Activated CD4-positive, CD25-positive, alpha-beta regulatory T cell treated with anti-CD3 and anti-CD28 coated beads, Interleukin-2, amount 50 U/mL, for 24 hours (primary cell): ENCODE measurements around the gene JAKMIP1.
"Not testable (repeated sequence)": the region's sequence is repeated elsewhere in the genome, so short reads cannot be mapped to it uniquely, and the experiment has no call there.

Experiments
- ATAC-seq, 2 donors: fragments of 150-1000 bp; cut with Tn5 transposase; one replicate each; pipeline ENCODE4 v1.10.0; 2021; ENCODE audit warnings: mild to moderate bottlenecking in 1 of 2, moderate library complexity in 1 of 2

JAKMIP1 gene

GRCh38 chr4:6008766-6009385 is 191.5 kb downstream of the JAKMIP1 start:
- no peak for ATAC-seq

GRCh38 chr4:6008092-6008551 is 192.2 kb downstream of the JAKMIP1 start:
- ATAC-seq = no peak

- no peak for ATAC-seq
Observed at GRCh38 chr4:6005175-6005574, 195.2 kb downstream of the JAKMIP1 start.

- not testable (repeated sequence) for ATAC-seq
Observed at GRCh38 chr4:6003485-6003884, 196.9 kb downstream of the JAKMIP1 start.

- ATAC-seq = no peak
Observed at GRCh38 chr4:6002926-6003325, 197.4 kb downstream of the JAKMIP1 start.

GRCh38 chr4:6002492-6002833 is 197.9 kb downstream of the JAKMIP1 start:
- ATAC-seq = no peak

- no peak for ATAC-seq
Observed at GRCh38 chr4:6001680-6002491, 198.5 kb downstream of the JAKMIP1 start.

GRCh38 chr4:5999830-6000365 is 200.5 kb downstream of the JAKMIP1 start:
- ATAC-seq = no peak

- no peak for ATAC-seq
Observed at GRCh38 chr4:5999356-5999755, 201.0 kb downstream of the JAKMIP1 start.

- peak; percentile 41 to 43 for ATAC-seq
Observed at GRCh38 chr4:5998333-5998936, 201.9 kb downstream of the JAKMIP1 start.

GRCh38 chr4:5996641-5997040 is 203.7 kb downstream of the JAKMIP1 start:
- ATAC-seq = no peak

- no peak for ATAC-seq
Observed at GRCh38 chr4:5995901-5996623, 204.3 kb downstream of the JAKMIP1 start.

- ATAC-seq = no peak
Observed at GRCh38 chr4:5993876-5994811, 206.2 kb downstream of the JAKMIP1 start.

- not testable (repeated sequence) for ATAC-seq
Observed at GRCh38 chr4:5993346-5993745, 207.0 kb downstream of the JAKMIP1 start.

- ATAC-seq = no peak
Observed at GRCh38 chr4:5992828-5993321, 207.5 kb downstream of the JAKMIP1 start.

- ATAC-seq = no peak
Observed at GRCh38 chr4:5992171-5992827, 208.1 kb downstream of the JAKMIP1 start.

- no peak for ATAC-seq
Observed at GRCh38 chr4:5991405-5991804, 208.9 kb downstream of the JAKMIP1 start.

- no peak for ATAC-seq
Observed at GRCh38 chr4:5990446-5991160, 209.7 kb downstream of the JAKMIP1 start.

- no peak for ATAC-seq
Observed at GRCh38 chr4:5989236-5990225, 210.8 kb downstream of the JAKMIP1 start.
